ENCODE results near the gene ERC1.

- TF ChIP-seq, protein P1, sequence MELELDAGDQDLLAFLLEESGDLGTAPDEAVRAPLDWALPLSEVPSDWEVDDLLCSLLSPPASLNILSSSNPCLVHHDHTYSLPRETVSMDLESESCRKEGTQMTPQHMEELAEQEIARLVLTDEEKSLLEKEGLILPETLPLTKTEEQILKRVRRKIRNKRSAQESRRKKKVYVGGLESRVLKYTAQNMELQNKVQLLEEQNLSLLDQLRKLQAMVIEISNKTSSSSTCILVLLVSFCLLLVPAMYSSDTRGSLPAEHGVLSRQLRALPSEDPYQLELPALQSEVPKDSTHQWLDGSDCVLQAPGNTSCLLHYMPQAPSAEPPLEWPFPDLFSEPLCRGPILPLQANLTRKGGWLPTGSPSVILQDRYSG (tag; conservative IDR thresholded peaks at IDR 0.05; ENCODE audit: low read depth) = no peak
- TF ChIP-seq CUX1 (CRISPR knock-in tag; IDR thresholded peaks at IDR 0.05) = no peak
- TF ChIP-seq ZNF696 (CRISPR knock-in tag; conservative IDR thresholded peaks at IDR 0.05) = no peak
- TF ChIP-seq ZNF354B (CRISPR knock-in tag; IDR thresholded peaks at IDR 0.05) = no peak
- TF ChIP-seq NR1H2 (CRISPR knock-in tag; IDR thresholded peaks at IDR 0.05) = no peak
- TF ChIP-seq THRB (CRISPR knock-in tag; conservative IDR thresholded peaks at IDR 0.05) = no peak
- TF ChIP-seq, protein P2, sequence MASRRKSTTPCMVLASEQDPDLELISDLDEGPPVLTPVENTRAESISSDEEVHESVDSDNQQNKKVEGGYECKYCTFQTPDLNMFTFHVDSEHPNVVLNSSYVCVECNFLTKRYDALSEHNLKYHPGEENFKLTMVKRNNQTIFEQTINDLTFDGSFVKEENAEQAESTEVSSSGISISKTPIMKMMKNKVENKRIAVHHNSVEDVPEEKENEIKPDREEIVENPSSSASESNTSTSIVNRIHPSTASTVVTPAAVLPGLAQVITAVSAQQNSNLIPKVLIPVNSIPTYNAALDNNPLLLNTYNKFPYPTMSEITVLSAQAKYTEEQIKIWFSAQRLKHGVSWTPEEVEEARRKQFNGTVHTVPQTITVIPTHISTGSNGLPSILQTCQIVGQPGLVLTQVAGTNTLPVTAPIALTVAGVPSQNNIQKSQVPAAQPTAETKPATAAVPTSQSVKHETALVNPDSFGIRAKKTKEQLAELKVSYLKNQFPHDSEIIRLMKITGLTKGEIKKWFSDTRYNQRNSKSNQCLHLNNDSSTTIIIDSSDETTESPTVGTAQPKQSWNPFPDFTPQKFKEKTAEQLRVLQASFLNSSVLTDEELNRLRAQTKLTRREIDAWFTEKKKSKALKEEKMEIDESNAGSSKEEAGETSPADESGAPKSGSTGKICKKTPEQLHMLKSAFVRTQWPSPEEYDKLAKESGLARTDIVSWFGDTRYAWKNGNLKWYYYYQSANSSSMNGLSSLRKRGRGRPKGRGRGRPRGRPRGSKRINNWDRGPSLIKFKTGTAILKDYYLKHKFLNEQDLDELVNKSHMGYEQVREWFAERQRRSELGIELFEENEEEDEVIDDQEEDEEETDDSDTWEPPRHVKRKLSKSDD (conservative IDR thresholded peaks at IDR 0.05; ENCODE audit: low read length) = no peak
- TF ChIP-seq MBD1 (CRISPR knock-in tag; IDR thresholded peaks at IDR 0.05) = no peak
- TF ChIP-seq, protein P3, sequence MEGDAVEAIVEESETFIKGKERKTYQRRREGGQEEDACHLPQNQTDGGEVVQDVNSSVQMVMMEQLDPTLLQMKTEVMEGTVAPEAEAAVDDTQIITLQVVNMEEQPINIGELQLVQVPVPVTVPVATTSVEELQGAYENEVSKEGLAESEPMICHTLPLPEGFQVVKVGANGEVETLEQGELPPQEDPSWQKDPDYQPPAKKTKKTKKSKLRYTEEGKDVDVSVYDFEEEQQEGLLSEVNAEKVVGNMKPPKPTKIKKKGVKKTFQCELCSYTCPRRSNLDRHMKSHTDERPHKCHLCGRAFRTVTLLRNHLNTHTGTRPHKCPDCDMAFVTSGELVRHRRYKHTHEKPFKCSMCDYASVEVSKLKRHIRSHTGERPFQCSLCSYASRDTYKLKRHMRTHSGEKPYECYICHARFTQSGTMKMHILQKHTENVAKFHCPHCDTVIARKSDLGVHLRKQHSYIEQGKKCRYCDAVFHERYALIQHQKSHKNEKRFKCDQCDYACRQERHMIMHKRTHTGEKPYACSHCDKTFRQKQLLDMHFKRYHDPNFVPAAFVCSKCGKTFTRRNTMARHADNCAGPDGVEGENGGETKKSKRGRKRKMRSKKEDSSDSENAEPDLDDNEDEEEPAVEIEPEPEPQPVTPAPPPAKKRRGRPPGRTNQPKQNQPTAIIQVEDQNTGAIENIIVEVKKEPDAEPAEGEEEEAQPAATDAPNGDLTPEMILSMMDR (IDR thresholded peaks at IDR 0.05 in 2 of 3, conservative IDR thresholded peaks at IDR 0.05 in 1 of 3; ENCODE audit: insufficient read depth in 2 of 3, low read depth in 1 of 3, low read length in 3 of 3) = no peak
- no peak for TF ChIP-seq TCF7 (IDR thresholded peaks at IDR 0.05; ENCODE audit: borderline replicate concordance)
- no peak for TF ChIP-seq POLR2A (conservative IDR thresholded peaks at IDR 0.05)
Observed at GRCh38 chr12:1250641-1251040, 259.6 kb downstream of the ERC1 start.

Measured in K562 (cell line).